Amniotic stem cell (primary cell): ENCODE data around the gene ATP8A2.
A peak's percentile ranks its signal among the peaks of the same experiment; 100 is the strongest.
"Not testable (repeated sequence)": the region's sequence is repeated elsewhere in the genome, so short reads cannot be mapped to it uniquely, and the experiment has no call there.

ENCODE experiments used
- DNase-seq: peaks from one replicate; lab custom pipeline; 2025; lab: John Stamatoyannopoulos, UW

The ATP8A2 gene

GRCh38 chr13:26041444-26041843, 669.7 kb downstream of the ATP8A2 start:
- no peak for DNase-seq

GRCh38 chr13:26042785-26043184, 671.0 kb downstream of the ATP8A2 start:
- no peak for DNase-seq

GRCh38 chr13:26045142-26045541, 673.4 kb downstream of the ATP8A2 start:
- no peak for DNase-seq

GRCh38 chr13:26046639-26047038, 674.9 kb downstream of the ATP8A2 start:
- no peak for DNase-seq

- no peak for DNase-seq
Observed at GRCh38 chr13:26047040-26047439, 675.3 kb downstream of the ATP8A2 start.

- DNase-seq: no peak
Observed at GRCh38 chr13:26048741-26049140, 677.0 kb downstream of the ATP8A2 start.

- DNase-seq: no peak
Observed at GRCh38 chr13:26050568-26051230, 678.9 kb downstream of the ATP8A2 start.

GRCh38 chr13:26051231-26051656, 679.5 kb downstream of the ATP8A2 start:
- DNase-seq: no peak

GRCh38 chr13:26051657-26052311, 680.0 kb downstream of the ATP8A2 start, which contains the start of gene SHISA2:
SHISA2 (minus strand) TSS chr13:26052016; CDS start chr13:26050975, 1,041 bp downstream.
- peak; percentile 27 for DNase-seq

GRCh38 chr13:26052337-26052736, 680.6 kb downstream of the ATP8A2 start:
- DNase-seq: no peak

- no peak for DNase-seq
Observed at GRCh38 chr13:26053418-26053980, 681.7 kb downstream of the ATP8A2 start.

GRCh38 chr13:26054896-26055295, 683.1 kb downstream of the ATP8A2 start:
- no peak for DNase-seq

- DNase-seq: no peak
Observed at GRCh38 chr13:26058704-26059103, 686.9 kb downstream of the ATP8A2 start.

- DNase-seq: no peak
Observed at GRCh38 chr13:26060357-26060756, 688.6 kb downstream of the ATP8A2 start.

GRCh38 chr13:26061256-26061655, 689.5 kb downstream of the ATP8A2 start:
- no peak for DNase-seq

GRCh38 chr13:26061947-26062346, 690.2 kb downstream of the ATP8A2 start:
- peak; percentile 74 for DNase-seq

GRCh38 chr13:26062853-26063444, 691.2 kb downstream of the ATP8A2 start:
- DNase-seq: peak; percentile 59

GRCh38 chr13:26066492-26066891, 694.7 kb downstream of the ATP8A2 start:
- not testable (repeated sequence) for DNase-seq

GRCh38 chr13:26067601-26068000, 695.8 kb downstream of the ATP8A2 start:
- no peak for DNase-seq

- not testable (repeated sequence) for DNase-seq
Observed at GRCh38 chr13:26068372-26068771, 696.6 kb downstream of the ATP8A2 start.

GRCh38 chr13:26069642-26070041, 697.9 kb downstream of the ATP8A2 start:
- not testable (repeated sequence) for DNase-seq

- DNase-seq: no peak
Observed at GRCh38 chr13:26071691-26072090, 699.9 kb downstream of the ATP8A2 start.

GRCh38 chr13:26072335-26072734, 700.6 kb downstream of the ATP8A2 start:
- not testable (repeated sequence) for DNase-seq
